ENCODE results near the gene CXCL14.

GRCh38 chr5:135561266-135561665 is 17.5 kb downstream of the CXCL14 start:
- TF ChIP-seq POLR2A (IDR thresholded peaks at IDR 0.05; ENCODE audit: borderline replicate concordance, extremely low read depth, insufficient read depth, insufficient read length) (no peak), CTCF (IDR thresholded peaks at IDR 0.05 in 2 of 3, conservative IDR thresholded peaks at IDR 0.05 in 1 of 3; ENCODE audit: borderline replicate concordance in 1 of 3, insufficient read depth in 1 of 3, low read depth in 2 of 3, low read length in 2 of 3) (no peak), EZH2 (IDR thresholded peaks at IDR 0.05) (no peak), CEBPB (IDR thresholded peaks at IDR 0.05; ENCODE audit: low read depth) (no peak), RAD21 (IDR thresholded peaks at IDR 0.05; ENCODE audit: low read depth) (no peak), JUND (IDR thresholded peaks at IDR 0.05) (no peak), POLR2AphosphoS5 (IDR thresholded peaks at IDR 0.05; ENCODE audit: low read depth, low read length) (no peak), REST (IDR thresholded peaks at IDR 0.05; ENCODE audit: low read depth) (no peak)
